ENCODE data around the gene RMDN3.

The RMDN3 gene

DNA sequence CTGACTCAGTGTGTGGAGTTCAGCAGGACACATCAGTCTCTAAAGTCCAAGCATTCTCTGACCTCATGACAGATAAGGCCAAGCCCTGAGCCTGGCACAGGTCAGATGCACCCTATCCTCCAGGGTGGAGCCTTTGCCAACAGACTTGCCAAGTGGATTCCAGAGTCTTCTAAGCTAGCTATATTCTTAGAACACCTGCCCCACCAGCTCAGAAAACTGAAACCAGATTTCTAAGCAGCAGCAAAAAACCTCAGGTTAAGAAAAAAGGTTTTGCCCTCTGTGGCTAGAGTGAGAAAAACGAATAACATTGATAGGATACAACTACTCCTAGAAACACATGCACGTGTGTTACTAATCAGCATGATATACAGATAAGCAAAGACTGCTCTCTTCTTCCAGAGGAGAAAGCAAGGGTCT is 11.6 kb downstream of the RMDN3 start:
- no peaks in the 10 kb centered on the region for H3K9me3 Mint-ChIP-seq
- peaks cover 31% of the 10 kb centered on the region for H3K36me3 Mint-ChIP-seq (ENCODE audit: low read depth)
- no peak overlapping the region for H3K4me3 Mint-ChIP-seq
- TF ChIP-seq, protein P1, sequence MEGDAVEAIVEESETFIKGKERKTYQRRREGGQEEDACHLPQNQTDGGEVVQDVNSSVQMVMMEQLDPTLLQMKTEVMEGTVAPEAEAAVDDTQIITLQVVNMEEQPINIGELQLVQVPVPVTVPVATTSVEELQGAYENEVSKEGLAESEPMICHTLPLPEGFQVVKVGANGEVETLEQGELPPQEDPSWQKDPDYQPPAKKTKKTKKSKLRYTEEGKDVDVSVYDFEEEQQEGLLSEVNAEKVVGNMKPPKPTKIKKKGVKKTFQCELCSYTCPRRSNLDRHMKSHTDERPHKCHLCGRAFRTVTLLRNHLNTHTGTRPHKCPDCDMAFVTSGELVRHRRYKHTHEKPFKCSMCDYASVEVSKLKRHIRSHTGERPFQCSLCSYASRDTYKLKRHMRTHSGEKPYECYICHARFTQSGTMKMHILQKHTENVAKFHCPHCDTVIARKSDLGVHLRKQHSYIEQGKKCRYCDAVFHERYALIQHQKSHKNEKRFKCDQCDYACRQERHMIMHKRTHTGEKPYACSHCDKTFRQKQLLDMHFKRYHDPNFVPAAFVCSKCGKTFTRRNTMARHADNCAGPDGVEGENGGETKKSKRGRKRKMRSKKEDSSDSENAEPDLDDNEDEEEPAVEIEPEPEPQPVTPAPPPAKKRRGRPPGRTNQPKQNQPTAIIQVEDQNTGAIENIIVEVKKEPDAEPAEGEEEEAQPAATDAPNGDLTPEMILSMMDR (IDR thresholded peaks at IDR 0.05; ENCODE audit: unreplicated experiment in 3 of 3) = no peak
- no peaks in the 10 kb centered on the region for H3K27me3 Mint-ChIP-seq (ENCODE audit: low read depth)
- H3K27ac Mint-ChIP-seq = no peak overlapping the region
- H3K4me1 Mint-ChIP-seq = peaks cover 5% of the 10 kb centered on the region

DNA sequence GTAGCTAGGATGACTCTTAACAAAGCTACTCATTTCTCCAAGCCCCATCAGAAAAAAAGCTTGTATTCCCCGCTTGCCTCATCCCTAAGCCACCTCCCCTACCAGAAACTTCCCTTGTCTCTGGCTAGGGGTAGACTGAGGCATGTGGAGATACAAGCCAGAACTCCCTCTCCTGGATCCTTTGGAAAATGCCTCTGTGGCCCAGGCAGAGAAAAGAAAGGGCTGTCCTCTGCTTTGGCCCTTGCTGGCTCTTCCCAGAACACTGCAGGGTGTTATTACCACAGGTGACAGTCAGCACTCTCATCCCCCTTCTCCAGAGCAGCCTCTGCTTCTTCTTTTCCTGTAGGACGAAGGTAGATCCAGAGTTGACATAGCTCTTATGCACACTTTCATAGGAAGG is 15.2 kb downstream of the RMDN3 start:
- Mint-ChIP-seq H3K27me3 (ENCODE audit: low read depth) (no peaks in the 10 kb centered on the region), H3K27ac (no peak overlapping the region), H3K4me1 (peaks cover under 1% of the 10 kb centered on the region), H3K9me3 (no peaks in the 10 kb centered on the region), H3K4me3 (no peak overlapping the region), H3K36me3 (ENCODE audit: low read depth) (peaks cover 48% of the 10 kb centered on the region)
- TF ChIP-seq, protein P1 (IDR thresholded peaks at IDR 0.05; ENCODE audit: unreplicated experiment in 3 of 3) = no peak

DNA sequence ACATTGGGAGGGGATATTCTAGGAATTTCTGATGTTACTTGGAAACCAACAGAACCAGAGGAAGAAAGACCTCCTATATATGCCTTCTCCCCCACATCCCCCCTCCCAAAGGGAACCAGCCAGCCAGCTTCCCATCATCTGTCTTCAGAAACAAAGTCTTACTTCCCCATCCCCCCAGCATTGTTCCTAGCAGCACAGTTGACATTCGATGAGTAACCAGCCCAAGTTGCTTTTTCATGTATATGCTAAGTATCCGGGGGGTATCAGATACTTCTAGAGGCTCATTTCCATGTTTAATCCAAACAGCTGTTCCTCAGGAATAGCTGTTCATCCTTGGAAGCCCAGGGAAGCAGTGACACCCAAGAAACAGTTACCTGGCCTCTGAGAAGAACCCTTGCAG is 16.0 kb downstream of the RMDN3 start:
- TF ChIP-seq, protein P1 (IDR thresholded peaks at IDR 0.05; ENCODE audit: unreplicated experiment in 3 of 3) = no peak
- peaks cover 54% of the 10 kb centered on the region for H3K36me3 Mint-ChIP-seq (ENCODE audit: low read depth)
- H3K27me3 Mint-ChIP-seq (ENCODE audit: low read depth) = no peaks in the 10 kb centered on the region
- no peaks in the 10 kb centered on the region for H3K9me3 Mint-ChIP-seq
- H3K4me3 Mint-ChIP-seq = no peak overlapping the region
- H3K4me1 Mint-ChIP-seq = no peaks in the 10 kb centered on the region
- no peak overlapping the region for H3K27ac Mint-ChIP-seq

DNA sequence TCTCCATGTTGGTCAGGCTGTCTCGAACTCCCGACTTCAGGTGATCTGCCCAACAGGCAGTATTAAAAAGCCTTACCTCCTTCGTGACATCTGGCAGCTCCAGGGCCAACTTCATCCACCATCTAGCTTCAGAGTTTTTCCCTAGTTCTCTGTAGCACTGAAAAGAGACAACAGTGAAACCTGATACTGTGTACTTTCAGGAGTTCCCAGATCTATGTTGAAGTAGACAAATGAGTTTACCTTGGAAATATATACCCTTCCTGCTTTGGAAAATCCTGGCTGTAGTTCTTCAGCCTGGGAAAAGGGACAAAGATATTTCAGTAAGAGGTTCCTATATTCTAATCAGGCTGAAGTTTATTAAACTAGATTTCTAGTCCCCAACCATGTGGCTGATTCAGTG is 18.0 kb downstream of the RMDN3 start:
- H3K36me3 Mint-ChIP-seq (ENCODE audit: low read depth) = peaks cover 51% of the 10 kb centered on the region
- TF ChIP-seq, protein P1 (IDR thresholded peaks at IDR 0.05; ENCODE audit: unreplicated experiment in 3 of 3) = no peak
- H3K27ac Mint-ChIP-seq = no peak overlapping the region
- no peak overlapping the region for H3K4me3 Mint-ChIP-seq
- no peaks in the 10 kb centered on the region for H3K4me1 Mint-ChIP-seq
- H3K9me3 Mint-ChIP-seq = no peaks in the 10 kb centered on the region
- no peaks in the 10 kb centered on the region for H3K27me3 Mint-ChIP-seq (ENCODE audit: low read depth)

DNA sequence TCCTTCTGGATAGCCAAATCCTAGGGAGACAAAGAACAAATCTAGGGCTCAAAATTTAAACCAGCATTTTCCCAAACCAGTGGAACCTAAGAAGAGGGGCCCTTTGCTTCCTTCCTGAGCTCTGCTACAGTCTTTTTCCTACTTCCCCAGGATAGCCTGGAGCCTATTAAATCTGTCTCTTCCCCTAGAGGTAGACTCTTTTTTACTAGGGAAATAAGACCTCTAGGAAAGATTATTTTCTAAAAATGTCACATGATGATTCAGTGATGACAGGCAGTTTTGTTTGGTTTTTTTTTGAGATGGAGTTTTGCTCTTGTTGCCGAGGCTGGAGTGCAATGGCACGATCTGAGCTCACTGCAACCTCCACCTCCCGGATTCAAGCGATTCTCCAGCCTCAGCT is 18.5 kb downstream of the RMDN3 start:
- Mint-ChIP-seq H3K4me1 (no peaks in the 10 kb centered on the region), H3K27ac (no peak overlapping the region), H3K36me3 (ENCODE audit: low read depth) (peaks cover 51% of the 10 kb centered on the region), H3K4me3 (no peak overlapping the region), H3K9me3 (no peaks in the 10 kb centered on the region), H3K27me3 (ENCODE audit: low read depth) (no peaks in the 10 kb centered on the region)
- TF ChIP-seq, protein P1 (IDR thresholded peaks at IDR 0.05; ENCODE audit: unreplicated experiment in 3 of 3) = no peak

- H3K4me1 Mint-ChIP-seq = no peaks in the 10 kb centered on the region
- H3K27me3 Mint-ChIP-seq (ENCODE audit: low read depth) = no peaks in the 10 kb centered on the region
- no peak overlapping the region for H3K4me3 Mint-ChIP-seq
- TF ChIP-seq, protein P1 (IDR thresholded peaks at IDR 0.05; ENCODE audit: unreplicated experiment in 3 of 3) = no peak
- peak overlapping the region in 1 of 3 experiments; percentile 32 for H3K27ac Mint-ChIP-seq
- H3K9me3 Mint-ChIP-seq = no peaks in the 10 kb centered on the region
- peaks cover 37% of the 10 kb centered on the region for H3K36me3 Mint-ChIP-seq (ENCODE audit: low read depth)
Measured at GRCh38 chr15:40731034-40731433, 24.0 kb downstream of the RMDN3 start.
